ENCODE measurements around the gene RPS18. TPM values are rescaled to one million over a fixed set of nuclear protein-coding genes. Genes with fewer than 3 reads are reported as not detected.

RPS18 gene
- total and polyA plus RNA-seq, 2 of the 13 experiments (the other 11 are each of a cell fraction or from before 2014, with no cell fraction given), result 3,896 to 5,806 TPM

- TF ChIP-seq HIC2 (CRISPR knock-in tag; IDR thresholded peaks at IDR 0.05; ENCODE audit: low read depth) (no peak), ZNF704 (CRISPR knock-in tag; IDR thresholded peaks at IDR 0.05; ENCODE audit: borderline replicate concordance) (peak; percentile 16; the same call in 1 of the 2 replicates), HDAC2 (CRISPR knock-in tag; IDR thresholded peaks at IDR 0.05) (no peak; the same call in none of the 2 replicates), FOXP4 (CRISPR knock-in tag; IDR thresholded peaks at IDR 0.05) (no peak), ZNF317 (CRISPR knock-in tag; IDR thresholded peaks at IDR 0.05) (no peak; the same call in 1 of the 2 replicates), SIN3A (IDR thresholded peaks at IDR 0.05; ENCODE audit: borderline replicate concordance, low read depth, low read length) (peak; percentile 97), ZNF230 (CRISPR knock-in tag; IDR thresholded peaks at IDR 0.05) (no peak; the same call in none of the 2 replicates), ZNF878 (CRISPR knock-in tag; IDR thresholded peaks at IDR 0.05) (no peak), ZKSCAN8 (CRISPR knock-in tag; IDR thresholded peaks at IDR 0.05; ENCODE audit: borderline replicate concordance) (no peak), ZNF557 (CRISPR knock-in tag; IDR thresholded peaks at IDR 0.05) (0 out of 2 replicates have a peak, but pooled peaks have one; percentile 18), CENPT (CRISPR knock-in tag; IDR thresholded peaks at IDR 0.05; ENCODE audit: low read depth) (no peak), ZBTB3 (CRISPR knock-in tag; IDR thresholded peaks at IDR 0.05; ENCODE audit: borderline replicate concordance, low read depth) (no peak; the same call in 1 of the 2 replicates), ZNF101 (CRISPR knock-in tag; IDR thresholded peaks at IDR 0.05; ENCODE audit: borderline replicate concordance, low read depth) (no peak), GMEB2 (CRISPR knock-in tag; IDR thresholded peaks at IDR 0.05; ENCODE audit: low read depth) (0 out of 2 replicates have a peak, but pooled peaks have one; percentile 33), ATF3 (CRISPR knock-in tag; IDR thresholded peaks at IDR 0.05) (no peak), YY1 (IDR thresholded peaks at IDR 0.05; ENCODE audit: insufficient read depth, insufficient replicate concordance, low read depth, low read length) (peak; percentile 99), ZNF335 (CRISPR knock-in tag; IDR thresholded peaks at IDR 0.05) (peak; percentile 77), TFE3 (CRISPR knock-in tag; IDR thresholded peaks at IDR 0.05) (no peak)
These were observed 17.3 kb downstream of the RPS18 start, which contains the start of the genes PFDN6 and WDR46 (continued) for GRCh38 chr6:33288921-33289783.

All from HepG2 (cell line).